ENCODE data around the gene RAC3.

DNA sequence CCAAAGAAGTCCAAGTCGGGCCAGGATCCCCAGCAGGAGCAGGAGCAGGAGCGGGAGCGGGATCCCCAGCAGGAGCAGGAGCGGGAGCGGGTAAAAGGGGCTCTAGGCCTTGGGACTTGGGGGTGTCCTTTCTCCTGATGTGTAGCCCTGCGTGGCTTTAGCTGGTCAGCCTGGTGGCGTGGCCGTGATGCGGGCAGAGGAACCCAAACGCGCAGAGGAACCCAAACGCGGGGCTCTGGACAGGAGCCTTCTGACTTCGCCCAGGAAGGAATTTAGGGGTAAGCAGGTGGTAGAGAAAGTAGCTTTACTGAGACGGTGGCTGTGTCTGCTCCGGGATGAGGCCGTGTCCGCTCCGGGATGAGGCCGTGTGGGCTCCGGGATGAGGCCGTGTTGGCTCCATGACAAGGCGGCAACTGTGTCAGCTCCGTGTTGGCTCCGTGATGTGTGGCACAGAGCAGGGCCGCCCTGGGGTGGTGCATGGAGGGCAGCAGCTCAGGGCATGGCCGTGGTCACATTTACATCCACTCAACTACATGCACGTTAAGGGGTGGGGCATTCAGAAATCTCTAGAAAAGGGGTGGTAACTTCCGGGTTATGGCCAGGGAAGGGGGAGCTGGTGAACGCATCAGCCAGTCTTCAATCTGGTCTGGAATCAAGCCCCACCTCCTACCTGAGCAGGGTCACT, 34.6 kb upstream of the RAC3 start:
- TF ChIP-seq EZH2 (IDR thresholded peaks at IDR 0.05; ENCODE audit: borderline replicate concordance, low read length): no peak
- TF ChIP-seq, protein P1, sequence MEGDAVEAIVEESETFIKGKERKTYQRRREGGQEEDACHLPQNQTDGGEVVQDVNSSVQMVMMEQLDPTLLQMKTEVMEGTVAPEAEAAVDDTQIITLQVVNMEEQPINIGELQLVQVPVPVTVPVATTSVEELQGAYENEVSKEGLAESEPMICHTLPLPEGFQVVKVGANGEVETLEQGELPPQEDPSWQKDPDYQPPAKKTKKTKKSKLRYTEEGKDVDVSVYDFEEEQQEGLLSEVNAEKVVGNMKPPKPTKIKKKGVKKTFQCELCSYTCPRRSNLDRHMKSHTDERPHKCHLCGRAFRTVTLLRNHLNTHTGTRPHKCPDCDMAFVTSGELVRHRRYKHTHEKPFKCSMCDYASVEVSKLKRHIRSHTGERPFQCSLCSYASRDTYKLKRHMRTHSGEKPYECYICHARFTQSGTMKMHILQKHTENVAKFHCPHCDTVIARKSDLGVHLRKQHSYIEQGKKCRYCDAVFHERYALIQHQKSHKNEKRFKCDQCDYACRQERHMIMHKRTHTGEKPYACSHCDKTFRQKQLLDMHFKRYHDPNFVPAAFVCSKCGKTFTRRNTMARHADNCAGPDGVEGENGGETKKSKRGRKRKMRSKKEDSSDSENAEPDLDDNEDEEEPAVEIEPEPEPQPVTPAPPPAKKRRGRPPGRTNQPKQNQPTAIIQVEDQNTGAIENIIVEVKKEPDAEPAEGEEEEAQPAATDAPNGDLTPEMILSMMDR (IDR thresholded peaks at IDR 0.05; ENCODE audit: low read length): no peak

Measured in OCI-LY1 (cell line).